GM19043 (cell line): ENCODE data around the gene CECR2.
"Not testable (repeated sequence)": the region's sequence is repeated elsewhere in the genome, so short reads cannot be mapped to it uniquely, and the experiment has no call there.

Experiments
- ATAC-seq: cut with Tn5 transposase; IDR thresholded peaks from one replicate; pipeline ENCODE4 v1.9.1; 2021; ENCODE audit warnings: low read depth; ENCODE audit not compliant: unreplicated experiment

CECR2 gene

GRCh38 chr22:17493419-17493981 lies 124.2 kb downstream of the CECR2 start:
- no peak for ATAC-seq

DNA sequence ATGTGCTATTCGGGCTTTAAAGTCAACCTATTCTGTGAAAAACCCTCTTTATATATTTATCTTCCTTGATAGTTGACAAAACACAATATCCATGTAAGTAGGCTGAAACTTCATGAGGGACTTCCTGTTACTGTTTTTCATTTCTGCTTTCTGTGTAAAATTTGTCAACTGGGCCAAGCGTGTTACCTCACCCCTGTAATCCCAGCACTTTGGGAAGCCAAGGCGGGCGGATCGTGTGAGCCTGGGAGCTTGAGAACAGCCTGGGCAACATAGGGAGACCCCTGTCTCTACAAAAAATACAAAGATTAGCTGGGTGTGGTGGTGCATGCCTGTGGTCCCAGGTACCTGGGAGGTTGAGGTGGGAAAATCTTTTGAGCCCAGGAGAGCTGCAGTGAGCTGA lies 127.6 kb downstream of the CECR2 start:
- ATAC-seq = no peak

- no peak for ATAC-seq
These were observed 132.5 kb downstream of the CECR2 start for GRCh38 chr22:17501679-17502285.

- no peak for ATAC-seq
These were observed 138.8 kb downstream of the CECR2 start for GRCh38 chr22:17508110-17508509.

DNA sequence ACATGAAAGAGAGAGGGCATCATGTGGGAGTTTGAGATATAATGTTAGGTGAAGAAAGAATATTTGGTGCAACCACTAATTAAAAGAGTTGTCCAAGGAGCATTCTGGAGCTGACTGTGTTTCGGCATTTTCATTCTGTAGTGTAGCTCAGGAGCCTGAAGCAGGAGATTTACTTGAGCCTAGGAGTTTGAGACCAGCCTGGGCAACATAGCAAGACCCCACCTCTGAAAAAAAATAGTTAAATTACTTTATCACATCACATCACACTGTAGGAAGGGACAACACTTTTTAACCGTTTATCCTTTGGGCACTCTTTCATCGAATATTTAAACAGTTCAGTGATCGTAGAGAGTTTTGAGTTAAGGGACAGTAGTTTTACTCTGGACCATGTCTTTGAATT lies 143.7 kb downstream of the CECR2 start:
- ATAC-seq = no peak

DNA sequence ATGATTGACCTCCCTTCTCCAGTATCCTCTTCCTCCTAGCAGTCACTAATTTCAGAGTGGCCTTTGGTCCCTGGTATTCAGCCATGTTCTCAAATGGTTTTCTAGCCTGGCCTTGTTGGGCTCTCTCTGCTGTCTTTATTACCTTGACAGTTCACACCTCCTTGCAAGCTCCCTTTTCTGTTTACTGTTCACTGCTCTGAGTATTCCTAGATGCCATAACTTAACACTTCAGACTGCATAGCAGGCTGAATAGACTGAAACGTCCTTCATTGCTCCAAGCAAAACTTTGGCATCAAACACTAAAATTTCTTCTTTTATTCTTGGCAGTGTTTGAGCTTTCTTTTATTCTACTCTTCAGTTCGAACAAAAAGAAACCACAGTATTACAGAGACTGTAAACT lies 144.4 kb downstream of the CECR2 start:
- no peak for ATAC-seq

- no peak for ATAC-seq
These were observed 144.8 kb downstream of the CECR2 start for GRCh38 chr22:17514084-17514483.

GRCh38 chr22:17518406-17518805 lies 149.1 kb downstream of the CECR2 start:
- no peak for ATAC-seq

- not testable (repeated sequence) for ATAC-seq
These were observed 152.7 kb downstream of the CECR2 start for GRCh38 chr22:17521971-17522370.

DNA sequence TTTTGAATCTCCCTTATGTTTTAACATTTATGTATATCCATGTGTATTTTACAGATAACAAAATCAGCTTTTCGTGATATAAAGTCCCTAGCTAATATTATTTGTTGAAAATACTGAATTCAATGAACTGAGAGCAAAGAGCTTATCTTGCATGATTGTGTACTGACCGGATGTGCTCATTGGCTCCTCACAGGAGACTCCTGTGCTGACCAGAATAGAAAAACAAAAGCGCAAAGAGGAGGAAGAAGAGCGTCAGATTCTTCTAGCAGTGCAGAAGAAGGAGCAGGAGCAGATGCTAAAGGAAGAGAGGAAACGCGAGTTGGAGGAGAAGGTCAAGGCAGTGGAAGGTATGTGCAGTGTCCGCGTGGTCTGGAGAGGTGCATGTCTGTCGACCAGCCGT lies 154.7 kb downstream of the CECR2 start:
- no peak for ATAC-seq

DNA sequence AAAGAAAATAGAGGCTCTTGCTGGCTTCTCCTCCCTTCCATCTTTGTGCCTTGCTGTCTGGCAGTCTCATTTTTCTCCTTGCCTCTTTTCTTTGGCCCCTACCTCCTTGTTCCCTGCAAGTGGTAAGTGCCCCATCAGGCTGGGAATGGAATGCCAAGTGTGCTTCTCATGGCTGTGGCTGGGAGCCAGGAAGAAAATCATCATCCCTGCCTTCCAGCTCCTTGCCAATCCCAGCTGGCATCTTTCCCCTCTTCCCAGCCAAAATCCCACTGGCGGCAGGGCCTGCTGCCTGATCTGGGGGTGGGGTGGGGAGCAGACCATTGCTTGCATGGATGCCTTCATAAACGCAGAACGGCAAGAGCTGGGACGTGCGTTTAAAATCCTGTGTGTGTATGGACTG lies 167.0 kb downstream of the CECR2 start:
- no peak for ATAC-seq

DNA sequence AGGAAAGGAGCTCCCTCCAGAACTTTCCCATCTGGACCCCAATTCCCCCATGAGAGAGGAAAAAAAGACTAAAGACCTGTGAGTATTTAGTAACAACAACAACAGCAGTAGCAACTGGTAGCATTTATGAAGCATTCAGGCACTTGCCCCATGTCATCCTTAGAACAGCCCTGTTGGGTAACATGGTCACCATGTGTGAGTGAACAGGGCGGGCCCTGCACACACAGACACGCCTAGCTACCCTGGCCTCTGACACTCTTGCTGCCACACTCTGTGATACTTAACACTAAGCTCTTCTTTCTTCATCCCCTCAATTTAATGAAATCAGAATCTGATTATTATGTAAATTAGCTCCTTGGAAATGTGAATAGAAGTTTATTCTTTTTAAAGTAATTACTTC lies 167.9 kb downstream of the CECR2 start:
- no peak for ATAC-seq

GRCh38 chr22:17540481-17540880 lies 171.2 kb downstream of the CECR2 start:
- no peak for ATAC-seq

- no peak for ATAC-seq
These were observed 172.2 kb downstream of the CECR2 start for GRCh38 chr22:17541476-17541875.

- ATAC-seq = no peak
These were observed 173.2 kb downstream of the CECR2 start for GRCh38 chr22:17542452-17542851.

- ATAC-seq = no peak
These were observed 178.9 kb downstream of the CECR2 start for GRCh38 chr22:17548010-17548755.

GRCh38 chr22:17548756-17549035 lies 179.4 kb downstream of the CECR2 start:
- ATAC-seq = no peak

DNA sequence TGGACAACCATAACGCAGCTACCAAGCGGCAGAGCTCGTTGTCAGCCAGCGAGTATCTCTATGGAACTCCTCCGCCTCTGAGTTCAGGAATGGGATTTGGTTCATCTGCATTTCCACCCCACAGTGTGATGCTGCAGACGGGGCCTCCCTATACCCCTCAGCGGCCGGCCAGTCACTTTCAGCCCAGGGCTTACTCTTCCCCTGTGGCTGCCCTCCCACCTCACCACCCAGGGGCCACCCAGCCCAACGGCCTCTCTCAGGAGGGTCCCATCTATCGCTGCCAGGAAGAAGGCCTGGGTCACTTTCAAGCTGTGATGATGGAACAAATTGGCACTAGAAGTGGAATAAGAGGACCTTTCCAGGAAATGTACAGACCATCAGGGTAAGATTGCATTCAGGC lies 179.9 kb downstream of the CECR2 start:
- no peak for ATAC-seq

DNA sequence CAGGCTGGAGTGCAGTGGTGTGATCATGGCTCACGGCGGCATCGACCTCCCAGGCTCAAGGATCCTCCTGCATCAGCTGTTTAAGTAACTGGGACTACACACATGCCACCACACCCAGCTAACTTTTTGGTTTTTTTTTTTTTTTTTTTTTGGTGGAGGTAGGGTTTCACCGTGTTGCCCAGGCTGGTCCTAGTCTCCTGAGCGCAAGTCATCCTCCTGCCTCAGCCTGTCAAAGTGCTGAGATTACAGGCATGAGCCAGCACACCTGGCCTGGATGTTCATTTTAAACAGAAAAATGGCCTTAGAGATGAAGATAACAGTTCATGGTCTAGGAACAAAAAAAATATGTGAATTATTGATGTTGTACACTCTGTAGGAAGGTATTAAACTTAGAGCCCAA lies 180.4 kb downstream of the CECR2 start:
- no peak for ATAC-seq

GRCh38 chr22:17552737-17553136 lies 183.5 kb downstream of the CECR2 start:
- no peak for ATAC-seq

DNA sequence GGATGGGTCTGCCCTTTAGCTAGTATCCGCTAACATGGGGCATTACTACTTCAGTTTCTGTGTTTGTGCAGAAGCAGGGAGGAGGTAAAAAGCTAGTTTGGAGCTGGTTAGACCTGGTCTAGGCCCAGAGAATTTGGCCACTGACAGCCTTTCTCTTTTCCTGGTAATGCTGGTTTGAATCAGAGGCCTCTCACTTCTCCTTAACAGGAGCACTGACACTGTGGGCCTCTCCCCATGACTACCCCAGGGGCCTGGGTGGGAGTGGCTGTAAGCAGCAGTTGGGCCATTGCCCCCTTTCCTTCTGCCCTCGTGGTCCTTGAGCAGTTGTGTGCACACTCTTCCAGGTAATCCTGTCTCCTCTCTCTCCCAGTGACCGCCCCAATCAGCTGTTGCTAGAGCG lies 185.6 kb downstream of the CECR2 start:
- no peak for ATAC-seq

DNA sequence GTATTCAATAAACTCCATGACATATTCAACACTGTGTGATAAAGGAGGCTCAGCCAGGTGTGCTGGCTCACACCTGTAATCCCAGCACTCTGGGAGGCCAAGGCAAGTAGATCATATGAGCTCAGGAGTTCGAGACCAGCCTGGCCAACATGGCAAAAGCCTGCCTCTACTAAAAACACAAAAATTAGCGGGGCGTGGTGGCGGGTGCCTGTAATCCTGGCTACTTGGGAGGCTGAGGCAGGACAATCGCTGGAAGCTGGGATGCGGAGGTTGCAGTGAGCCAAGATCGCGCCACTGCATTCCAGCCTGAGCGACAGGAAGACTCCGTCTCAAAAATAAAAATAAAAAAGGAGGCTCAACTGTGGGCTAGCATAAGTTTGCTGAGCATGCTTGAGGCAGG lies 189.9 kb downstream of the CECR2 start:
- no peak for ATAC-seq
